H1 (cell line): ENCODE data around the gene YY1AP1.

ENCODE experiments used
- CTCF ChIP-seq, 3 experiments: IDR thresholded peaks; 1 replicate in 2 of 3; 2 replicates in 1 of 3; pipeline versions ENCODE4 v1.5.1 to v1.6.1; 2011; ENCODE audit warnings: low read length in 3 of 3, mild to moderate bottlenecking in 3 of 3, inconsistent platforms in 2 of 3, low read depth in 1 of 3, moderate library complexity in 1 of 3; ENCODE audit not compliant: insufficient read depth in 1 of 3; ENCODE audit errors: control extremely low read depth in 1 of 3
- EZH2 ChIP-seq: fragments of 200-600 bp; sonication (generic); IDR thresholded peaks from 2 replicates; pipeline ENCODE4 v1.7.1; 2012; ENCODE audit warnings: low read depth, mild to moderate bottlenecking, moderate library complexity, low read length, inconsistent platforms; ENCODE audit not compliant: severe bottlenecking
- PHF8 ChIP-seq: fragments of 200-600 bp; sonication (generic); conservative IDR thresholded peaks from 2 replicates; pipeline ENCODE4 v1.7.1; 2012; ENCODE audit warnings: low read depth, mild to moderate bottlenecking, inconsistent platforms, low read length, moderate library complexity
- POLR2A ChIP-seq, 2 experiments: IDR thresholded peaks; 1 replicate in 1 of 2; 2 replicates in 1 of 2; pipeline ENCODE4 v1.6.1; 2011; ENCODE audit warnings: low read depth in 2 of 2, low read length in 2 of 2, mild to moderate bottlenecking in 2 of 2; ENCODE audit errors: control extremely low read depth in 1 of 2
- RXRA ChIP-seq: IDR thresholded peaks from 2 replicates; pipeline ENCODE4 v1.6.1; 2011; ENCODE audit warnings: low read depth, mild to moderate bottlenecking, low read length, moderate library complexity; ENCODE audit not compliant: insufficient read depth
- SP1 ChIP-seq: IDR thresholded peaks from 2 replicates; pipeline ENCODE4 v1.6.1; 2011; ENCODE audit warnings: low read depth, low read length
- TCF12 ChIP-seq: IDR thresholded peaks from 2 replicates; pipeline ENCODE4 v1.6.1; 2011; ENCODE audit warnings: low read depth, mild to moderate bottlenecking, low read length
- TEAD4 ChIP-seq: IDR thresholded peaks from 2 replicates; pipeline ENCODE4 v1.6.1; 2012; ENCODE audit warnings: low read depth, low read length, inconsistent platforms, mixed read lengths

GRCh38 chr1:155713075-155713474 is 24.5 kb upstream of the YY1AP1 start:
- TF ChIP-seq RXRA (no peak), CTCF (IDR thresholded peaks at IDR 0.05; ENCODE audit: control extremely low read depth in 1 of 3, insufficient read depth in 1 of 3, low read depth in 1 of 3, low read length in 3 of 3) (no peak), POLR2A (IDR thresholded peaks at IDR 0.05; ENCODE audit: control extremely low read depth in 1 of 2, low read depth in 2 of 2, low read length in 2 of 2) (no peak), SP1 (no peak), TEAD4 (no peak), TCF12 (no peak), EZH2 (no peak), PHF8 (no peak)
